HUES48 (cell line): ENCODE measurements around the gene POLR3E.

Experiments
- H3K27ac ChIP-seq: one replicate; pipeline ENCODE4 v1.7.0; 2013; ENCODE audit warnings: low read depth, low read length, inconsistent platforms
- H3K27me3 ChIP-seq: 2 replicates; pipeline ENCODE4 v1.6.1; 2013; ENCODE audit warnings: mild to moderate bottlenecking, low read length; ENCODE audit not compliant: control insufficient read depth, insufficient read depth
- H3K36me3 ChIP-seq: 2 replicates; pipeline ENCODE4 v1.6.1; 2013; ENCODE audit warnings: low read length; ENCODE audit not compliant: control insufficient read depth, insufficient read depth
- H3K4me1 ChIP-seq: 2 replicates; pipeline ENCODE4 v1.6.1; 2013; ENCODE audit warnings: mild to moderate bottlenecking, low read length; ENCODE audit not compliant: control insufficient read depth, insufficient read depth
- H3K4me3 ChIP-seq: 2 replicates; pipeline ENCODE4 v1.5.1; 2013; ENCODE audit warnings: mild to moderate bottlenecking, low read depth, low read length
- H3K9ac ChIP-seq: 2 replicates; pipeline ENCODE4 v1.6.1; 2013; ENCODE audit warnings: mild to moderate bottlenecking, low read depth, low read length, moderate library complexity
- H3K9me3 ChIP-seq: 2 replicates; pipeline ENCODE4 v1.6.1; 2013; ENCODE audit warnings: low read length; ENCODE audit not compliant: control insufficient read depth, insufficient read depth

The POLR3E gene

DNA sequence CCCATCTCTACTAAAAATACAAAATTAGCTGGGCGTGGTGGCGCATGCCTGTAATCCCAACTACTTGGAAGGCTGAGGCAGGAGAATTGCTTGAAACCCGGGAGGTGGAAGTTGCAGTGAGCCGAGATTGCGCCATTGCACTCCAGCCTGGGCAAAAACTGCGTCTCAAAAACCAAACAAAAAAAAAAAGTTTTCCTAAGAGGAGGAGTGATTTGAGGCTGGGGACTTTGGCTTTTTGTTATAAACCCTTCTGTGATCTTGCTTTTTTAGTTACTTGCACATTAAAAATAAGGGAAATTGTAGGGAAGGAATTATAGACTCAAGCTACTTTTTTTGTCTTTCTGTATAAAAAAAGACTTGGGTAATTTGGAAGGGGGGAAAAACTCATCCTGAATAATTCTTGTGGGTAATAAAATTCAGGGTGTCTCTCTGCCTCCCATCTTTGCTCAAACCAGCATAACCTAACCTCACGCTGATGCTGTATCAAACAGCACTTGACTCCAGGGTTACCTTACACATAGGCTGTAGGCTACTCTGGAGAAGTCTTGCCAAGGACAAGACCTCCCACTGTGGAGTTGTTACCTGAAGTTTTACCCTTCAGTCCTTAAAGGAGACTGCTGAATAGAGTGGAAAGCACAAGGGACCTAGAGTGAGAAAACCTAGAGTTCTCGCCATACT is 78.9 kb downstream of the POLR3E start:
- no peaks in the 10 kb centered on the region for H3K9me3 ChIP-seq
- H3K9ac ChIP-seq, result no peak overlapping the region
- no peak overlapping the region for H3K4me3 ChIP-seq
- H3K4me1 ChIP-seq, result peaks cover 11% of the 10 kb centered on the region
- H3K27me3 ChIP-seq, result no peaks in the 10 kb centered on the region; the same call in 1 of the 2 replicates
- H3K27ac ChIP-seq, result no peak overlapping the region
- H3K36me3 ChIP-seq, result peaks cover 9% of the 10 kb centered on the region; the same call in 1 of the 2 replicates

DNA sequence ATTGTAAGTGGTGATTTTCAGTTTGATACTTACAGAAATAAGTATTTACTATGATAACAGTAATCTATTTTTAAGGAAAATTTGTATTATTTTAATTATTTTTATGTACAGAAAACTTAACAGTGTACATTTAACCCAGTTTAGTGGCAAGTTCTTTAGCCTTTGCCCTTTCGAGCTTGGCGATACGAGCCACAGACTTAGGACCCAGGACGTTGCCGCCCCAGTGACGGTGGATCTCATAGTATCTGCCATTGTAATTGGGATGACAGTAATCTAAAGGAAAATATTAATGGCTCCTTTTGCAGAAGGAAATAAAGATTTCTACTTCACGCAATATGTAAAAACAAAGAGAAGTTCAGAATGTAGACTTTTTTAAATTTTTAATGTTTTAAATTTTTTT is 82.4 kb downstream of the POLR3E start:
- Histone ChIP-seq H3K9me3 (no peaks in the 10 kb centered on the region), H3K4me1 (no peaks in the 10 kb centered on the region), H3K27me3 (no peaks in the 10 kb centered on the region; the same call in 1 of the 2 replicates), H3K36me3 (no peaks in the 10 kb centered on the region), H3K9ac (no peak overlapping the region), H3K27ac (no peak overlapping the region), H3K4me3 (no peak overlapping the region)

DNA sequence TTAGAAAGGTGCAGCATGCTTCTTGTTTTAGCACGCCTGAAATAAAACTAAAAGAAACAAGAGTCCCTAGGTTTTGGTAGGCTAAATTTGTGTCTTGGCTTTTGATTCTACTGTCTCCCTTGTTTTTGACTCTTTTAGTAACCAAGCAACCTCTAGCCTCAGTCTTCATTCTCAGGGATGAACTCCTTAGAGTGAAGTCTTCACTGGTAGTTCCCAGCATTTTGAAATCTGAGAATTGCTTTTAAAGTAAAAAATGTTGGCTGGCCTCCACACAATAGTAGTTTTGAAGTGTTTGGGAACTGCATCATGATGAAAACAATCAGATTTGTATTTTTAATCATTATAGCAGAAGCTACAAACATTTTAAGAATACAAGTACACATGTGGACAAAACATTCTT is 83.3 kb downstream of the POLR3E start:
- no peaks in the 10 kb centered on the region for H3K4me1 ChIP-seq
- H3K9ac ChIP-seq, result no peak overlapping the region
- H3K4me3 ChIP-seq, result no peak overlapping the region
- no peaks in the 10 kb centered on the region for H3K9me3 ChIP-seq
- no peaks in the 10 kb centered on the region; the same call in 1 of the 2 replicates for H3K27me3 ChIP-seq
- no peak overlapping the region for H3K27ac ChIP-seq
- no peaks in the 10 kb centered on the region for H3K36me3 ChIP-seq

DNA sequence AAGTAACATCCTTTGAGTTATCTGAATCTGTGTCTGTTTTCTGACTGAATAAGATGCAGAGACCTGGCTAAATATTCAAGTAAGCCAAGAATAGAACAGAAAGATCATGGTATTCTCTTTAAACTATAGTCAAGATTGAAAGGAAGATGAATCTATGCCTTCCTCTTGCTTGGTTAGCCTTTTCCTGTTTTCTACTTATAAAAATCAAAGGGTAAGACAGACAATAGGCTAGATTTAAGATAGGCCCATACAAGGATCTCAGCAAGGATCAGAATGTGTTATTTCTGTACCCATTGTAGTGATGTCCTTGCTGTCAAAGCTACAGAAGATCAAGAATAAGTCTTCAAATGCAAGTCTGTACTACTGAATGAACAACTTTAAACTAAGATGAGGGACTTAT is 84.2 kb downstream of the POLR3E start:
- Histone ChIP-seq H3K36me3 (no peaks in the 10 kb centered on the region), H3K9me3 (no peaks in the 10 kb centered on the region), H3K27ac (no peak overlapping the region), H3K4me3 (no peak overlapping the region), H3K27me3 (no peaks in the 10 kb centered on the region), H3K4me1 (no peaks in the 10 kb centered on the region), H3K9ac (no peak overlapping the region)

DNA sequence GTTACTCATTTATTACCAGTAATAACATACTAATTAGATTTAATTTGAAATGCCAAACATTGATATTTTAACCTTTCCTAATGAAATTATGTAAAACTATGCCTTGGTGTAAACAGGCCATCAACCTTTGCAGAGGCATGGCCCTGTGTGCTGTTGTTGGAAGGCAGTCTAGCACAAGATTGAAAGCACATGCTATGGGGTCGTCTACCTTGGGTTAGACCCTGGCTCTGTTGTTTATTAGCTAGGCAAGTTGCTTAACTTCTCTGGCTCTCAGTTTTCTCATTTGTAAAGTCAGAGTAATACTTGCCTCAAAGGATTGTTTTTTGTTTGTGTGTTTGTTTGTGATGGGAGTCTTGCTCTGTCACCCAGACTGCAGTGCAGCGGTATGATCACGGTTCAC is 86.6 kb downstream of the POLR3E start:
- no peak overlapping the region for H3K27ac ChIP-seq
- no peaks in the 10 kb centered on the region for H3K9me3 ChIP-seq
- H3K4me1 ChIP-seq, result no peaks in the 10 kb centered on the region
- H3K36me3 ChIP-seq, result no peaks in the 10 kb centered on the region
- H3K27me3 ChIP-seq, result no peaks in the 10 kb centered on the region
- H3K4me3 ChIP-seq, result no peak overlapping the region
- no peak overlapping the region for H3K9ac ChIP-seq
